ENCODE measurements around the gene KCNT2.
"Not testable (repeated sequence)": the region's sequence is repeated elsewhere in the genome, so short reads cannot be mapped to it uniquely, and the experiment has no call there.

The KCNT2 gene

DNA sequence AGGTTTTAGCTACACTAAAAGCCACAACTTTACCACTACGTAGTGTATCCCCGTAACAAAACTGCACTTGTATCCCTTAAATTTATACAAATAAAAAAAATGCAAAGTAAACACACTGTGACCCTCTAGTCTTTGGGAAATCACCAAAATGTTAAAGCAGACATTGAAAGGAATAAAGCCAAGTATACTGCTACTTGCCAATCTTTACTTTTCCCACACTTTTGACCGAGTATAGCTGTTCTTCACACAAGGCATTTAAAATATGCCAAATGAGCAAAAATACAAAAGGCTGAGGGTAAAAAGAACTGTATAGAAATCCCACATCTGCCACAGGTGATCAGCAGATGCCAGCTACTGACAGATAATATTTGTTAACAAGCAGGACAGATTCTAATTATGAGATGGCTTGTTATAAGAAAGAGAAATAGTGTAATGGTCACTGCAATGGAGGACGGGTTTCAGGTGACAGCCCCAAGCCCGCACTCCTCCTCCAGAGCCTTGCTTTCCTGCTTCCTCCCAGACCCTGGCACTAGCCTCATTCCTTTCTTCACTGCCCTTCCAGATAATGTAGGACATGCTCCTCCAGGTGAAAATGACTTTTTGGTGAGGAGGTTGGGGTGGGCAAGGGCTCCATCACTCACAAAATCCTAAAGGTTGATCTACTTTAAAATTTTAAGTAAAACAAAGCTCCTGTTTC is 18.1 kb downstream of the KCNT2 start:
- DNase-seq (ENCODE audit: low read depth in 3 of 3), result no peak

DNA sequence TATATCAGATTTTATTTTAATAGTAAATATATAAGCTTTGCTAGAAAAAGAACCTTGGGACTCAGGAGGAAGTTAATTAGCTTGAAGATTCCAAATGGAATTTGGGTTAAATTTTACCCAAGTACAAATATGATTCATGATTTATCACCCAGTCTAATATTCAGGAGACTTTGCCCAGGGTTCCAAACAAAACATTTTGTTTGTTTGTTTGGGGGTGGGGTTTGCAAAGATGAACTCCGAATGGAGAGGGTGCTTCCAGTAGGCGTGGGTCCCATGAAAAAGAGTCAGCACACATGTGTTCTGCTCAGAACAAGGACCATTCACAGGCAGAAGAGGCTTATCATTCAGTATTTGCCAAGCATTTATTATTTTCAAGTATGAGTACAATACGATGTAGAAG is 23.5 kb downstream of the KCNT2 start:
- DNase-seq (ENCODE audit: low read depth in 3 of 3), result no peak

DNA sequence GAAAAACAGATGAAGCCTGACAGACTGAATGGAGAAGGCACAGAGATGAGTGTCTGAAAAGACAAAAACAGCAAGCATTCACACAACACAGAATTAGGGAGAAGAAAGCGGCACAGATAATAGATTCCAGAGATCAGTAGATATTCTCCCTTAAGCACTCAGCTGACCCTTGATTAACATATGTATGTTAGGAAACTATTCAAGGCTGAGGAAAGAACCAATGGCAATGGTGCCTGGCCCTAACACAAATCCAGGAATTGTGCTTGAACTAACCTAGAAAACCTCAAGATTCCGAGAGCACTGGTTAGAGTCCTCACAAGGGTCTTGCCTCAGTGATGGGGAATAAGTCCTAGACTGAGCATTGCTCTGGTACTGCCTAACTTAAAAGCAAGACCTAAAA is 30.9 kb downstream of the KCNT2 start:
- DNase-seq (ENCODE audit: low read depth in 3 of 3), result no peak

DNA sequence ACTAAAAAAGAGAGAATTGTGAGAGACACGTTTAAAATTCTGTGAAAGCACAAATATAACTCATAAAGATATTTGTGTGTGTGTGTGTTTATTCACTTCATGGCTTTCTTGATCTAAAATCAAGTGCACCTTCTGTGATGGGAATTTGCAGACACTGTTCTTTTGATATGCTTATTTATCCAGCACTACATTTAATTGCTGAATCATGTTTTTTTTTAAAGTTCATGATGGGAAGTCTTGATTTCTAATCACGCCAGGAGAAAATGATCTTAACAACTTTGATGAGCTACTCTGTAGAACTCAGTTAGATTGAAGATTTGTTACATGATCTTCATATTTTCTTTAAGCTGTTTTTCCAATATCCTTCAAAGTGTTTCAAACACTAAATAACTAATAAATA is 35.0 kb downstream of the KCNT2 start:
- no peak for DNase-seq (ENCODE audit: low read depth in 3 of 3)

DNA sequence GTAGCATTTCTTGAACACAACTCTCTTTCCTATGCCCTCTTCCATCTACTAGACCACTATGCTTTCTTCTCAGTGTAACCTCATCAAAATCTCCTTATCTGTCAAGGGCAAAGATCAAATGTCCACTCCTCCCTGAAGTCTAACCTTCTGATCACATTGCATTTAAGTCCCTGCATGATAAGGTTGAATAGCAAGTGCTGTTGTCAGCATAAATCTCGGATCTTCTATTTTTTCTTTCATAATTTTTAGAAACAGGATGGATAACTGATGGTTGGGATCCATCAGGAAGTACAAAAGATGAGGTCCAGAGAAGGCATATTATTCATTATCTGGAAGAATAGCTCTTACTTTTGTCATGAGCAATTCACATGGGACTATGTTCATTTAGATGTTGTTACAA is 41.0 kb downstream of the KCNT2 start:
- no peak for DNase-seq (ENCODE audit: low read depth in 3 of 3)

DNA sequence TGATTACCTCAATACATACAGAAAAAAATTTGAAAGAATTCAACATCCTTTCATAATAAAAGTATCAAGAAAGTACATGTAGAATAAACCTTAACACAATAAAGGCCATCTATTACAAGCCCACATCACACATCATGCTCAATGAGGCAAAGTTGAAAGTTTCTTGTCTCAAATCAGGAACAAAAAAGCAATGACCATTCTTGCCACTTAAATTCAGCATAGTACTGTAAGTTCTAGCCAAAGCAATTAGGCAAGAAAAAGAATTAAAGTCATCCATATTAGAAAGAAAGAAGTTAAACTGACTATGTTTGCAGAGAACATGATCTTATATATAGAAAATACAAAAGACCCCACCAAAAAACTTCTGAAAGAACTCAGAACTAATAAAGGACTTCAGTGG is 44.5 kb downstream of the KCNT2 start:
- DNase-seq (ENCODE audit: low read depth in 3 of 3), result no peak

DNA sequence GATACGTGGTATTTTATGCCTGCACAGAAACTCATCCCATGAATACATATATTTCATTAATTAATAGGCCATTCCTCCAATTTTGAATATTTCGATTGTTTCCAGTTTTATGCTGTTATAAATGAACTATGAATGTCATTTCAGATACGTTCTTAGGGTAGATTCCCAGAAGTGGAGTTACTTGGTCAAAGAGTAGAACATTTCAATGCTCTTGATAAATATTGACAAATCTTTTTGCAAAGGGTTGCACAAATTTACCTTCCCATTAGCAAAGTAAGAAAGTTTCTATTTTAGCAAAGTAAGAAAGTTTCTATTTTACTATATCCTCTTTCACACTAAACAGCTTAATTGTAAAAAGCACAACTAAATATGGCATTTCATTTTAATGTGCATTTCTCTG is 48.9 kb downstream of the KCNT2 start:
- no peak for DNase-seq (ENCODE audit: low read depth in 3 of 3)

DNA sequence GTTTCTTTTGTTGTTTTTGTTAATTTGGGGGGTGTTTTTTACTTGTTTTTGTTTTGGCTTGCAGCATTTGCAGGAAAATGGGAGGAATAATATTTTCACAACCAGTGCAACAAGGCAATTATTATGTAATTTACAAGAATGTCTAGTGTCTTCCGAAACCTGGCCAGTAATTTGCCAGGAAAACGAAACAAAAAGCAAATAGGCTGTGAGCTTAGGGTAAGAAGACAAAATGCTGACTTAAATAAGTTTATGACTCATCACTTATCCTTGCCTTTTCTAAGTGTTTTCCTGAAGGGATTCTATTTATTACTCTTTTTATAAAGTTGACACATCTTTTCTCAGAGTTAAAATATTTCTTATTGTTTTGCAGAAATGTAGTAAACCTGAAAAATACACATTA is 49.8 kb downstream of the KCNT2 start:
- DNase-seq (ENCODE audit: low read depth in 3 of 3), result no peak

DNA sequence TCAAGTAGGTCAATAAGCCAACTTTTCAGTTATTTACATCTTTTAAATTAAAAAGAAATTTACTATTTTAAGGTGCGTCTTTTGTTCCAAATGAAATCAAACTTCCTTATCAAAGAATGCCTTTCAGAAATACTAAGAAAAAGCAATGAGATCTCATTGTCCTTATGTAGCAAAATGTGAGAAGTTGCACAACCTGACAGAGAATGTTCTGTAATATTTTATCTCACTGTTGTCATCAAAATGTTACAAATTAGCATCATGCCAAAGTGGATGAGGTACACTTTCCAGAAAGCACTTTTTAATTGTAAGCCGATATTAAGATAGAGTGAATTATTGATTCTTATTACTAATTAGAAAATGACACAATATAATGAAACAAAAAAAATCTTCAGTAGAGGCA is 50.4 kb downstream of the KCNT2 start:
- no peak for DNase-seq (ENCODE audit: low read depth in 3 of 3)

DNA sequence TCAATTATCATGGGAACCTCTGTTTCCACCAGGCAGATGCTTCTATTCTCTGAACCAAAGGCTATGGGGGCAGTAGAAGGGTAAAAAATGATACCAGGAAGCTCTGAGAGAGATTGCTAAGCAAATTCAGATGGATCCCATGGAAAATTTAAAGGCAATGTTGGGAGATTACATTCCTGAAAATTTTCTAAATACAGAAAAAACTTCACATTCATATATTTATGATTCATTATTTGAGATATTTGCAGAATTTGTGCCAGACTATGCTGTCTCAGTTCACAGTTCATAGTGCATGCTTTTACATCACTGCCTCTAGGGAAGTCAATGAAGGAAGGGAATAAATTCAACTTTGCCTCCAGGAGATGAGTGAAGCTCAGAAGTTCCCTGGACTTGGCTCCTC is 57.5 kb downstream of the KCNT2 start:
- no peak for DNase-seq (ENCODE audit: low read depth in 3 of 3)

DNA sequence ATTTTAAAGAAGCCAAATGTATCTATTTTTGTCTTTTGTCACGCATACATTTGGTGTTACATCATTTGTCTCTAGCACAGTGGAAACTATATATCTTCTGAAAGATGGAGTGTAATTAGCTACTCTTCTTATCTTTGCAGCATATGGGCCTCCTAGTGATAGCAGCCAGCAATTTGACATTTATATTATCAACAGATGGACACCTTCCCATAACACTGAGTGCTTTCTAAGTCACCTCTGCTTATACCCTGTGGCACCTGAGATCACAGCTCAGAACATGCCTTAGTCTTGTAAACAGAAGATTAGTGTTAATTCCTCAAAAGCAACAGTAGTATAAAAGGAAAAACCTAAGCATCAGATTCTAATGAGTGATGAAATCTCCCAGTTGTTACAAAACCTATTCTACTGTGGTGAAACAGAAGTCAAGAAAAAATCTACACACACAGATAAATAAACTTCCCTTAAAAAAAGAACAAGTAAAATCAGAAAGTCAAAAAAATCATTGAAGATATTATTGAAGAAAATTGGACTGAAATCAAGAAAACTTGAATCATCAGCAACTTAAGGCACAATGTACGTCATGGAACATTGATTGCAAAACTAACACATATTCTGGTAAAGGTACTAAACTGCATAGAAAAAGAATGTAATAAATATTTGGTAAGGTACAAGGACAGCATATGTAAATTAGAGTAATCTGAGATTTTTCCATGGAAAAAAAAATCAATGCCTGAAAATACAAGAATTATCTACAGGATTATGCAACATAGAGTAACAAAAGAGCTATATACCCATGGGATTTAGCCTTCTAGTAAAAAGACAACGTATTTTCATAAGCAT is 61.7 kb downstream of the KCNT2 start:
- no peak for DNase-seq (ENCODE audit: low read depth in 3 of 3)

DNA sequence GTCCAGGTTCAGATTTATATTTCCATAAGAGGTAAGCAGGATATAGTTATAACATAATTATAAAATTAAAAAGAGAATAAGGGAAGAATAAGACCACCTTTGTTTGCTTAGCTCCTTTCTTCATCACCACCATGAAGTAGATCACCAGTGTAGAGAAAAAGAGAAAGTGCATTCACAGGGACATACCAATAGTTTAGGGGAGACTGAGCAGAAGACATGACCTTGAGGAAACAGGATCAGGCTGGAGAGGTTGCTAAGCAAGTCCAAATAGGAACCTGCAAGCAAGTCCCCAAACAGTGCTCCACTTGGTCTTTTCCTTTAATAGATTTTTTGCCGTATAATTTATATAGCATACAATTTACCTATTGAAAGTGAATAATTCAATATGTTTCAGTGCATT is 63.0 kb downstream of the KCNT2 start:
- DNase-seq (ENCODE audit: low read depth in 3 of 3), result no peak

DNA sequence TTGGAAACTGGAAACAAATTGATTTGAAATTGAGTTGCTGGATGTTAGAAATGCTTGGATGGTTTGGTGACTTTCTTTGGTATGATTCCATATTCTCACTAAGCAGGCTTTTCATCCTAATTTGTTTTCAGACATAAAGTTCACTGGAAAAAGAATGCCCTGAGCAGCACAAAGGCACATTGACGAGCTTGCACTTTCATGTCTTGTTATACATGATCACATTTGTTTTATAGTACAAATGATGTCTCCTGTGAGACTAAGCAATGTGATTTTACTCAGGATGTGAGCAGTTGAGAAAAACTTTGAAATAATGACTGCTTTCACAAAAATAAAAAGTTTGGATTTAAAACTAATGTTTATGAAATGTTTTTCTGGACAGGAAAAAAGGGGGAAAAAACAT is 63.6 kb downstream of the KCNT2 start:
- DNase-seq (ENCODE audit: low read depth in 3 of 3), result no peak

DNA sequence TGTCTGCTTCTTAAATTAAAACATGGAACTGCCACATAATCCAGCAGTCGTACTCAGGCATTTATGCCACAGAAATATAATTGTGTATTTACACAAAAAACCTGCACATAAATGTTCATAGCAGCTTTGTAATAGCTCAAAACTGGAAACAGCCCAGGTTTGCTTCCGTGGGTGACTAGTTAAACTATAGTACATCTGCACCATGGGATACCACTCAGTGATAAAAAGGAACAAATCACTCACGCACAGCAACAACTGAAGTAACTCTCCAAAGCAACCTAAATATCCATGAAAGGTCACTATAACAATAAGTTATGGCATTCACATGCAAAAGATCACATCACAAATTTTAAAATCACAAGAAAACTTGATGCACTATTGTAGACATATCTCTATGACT is 64.4 kb downstream of the KCNT2 start:
- no peak for DNase-seq (ENCODE audit: low read depth in 3 of 3)

DNA sequence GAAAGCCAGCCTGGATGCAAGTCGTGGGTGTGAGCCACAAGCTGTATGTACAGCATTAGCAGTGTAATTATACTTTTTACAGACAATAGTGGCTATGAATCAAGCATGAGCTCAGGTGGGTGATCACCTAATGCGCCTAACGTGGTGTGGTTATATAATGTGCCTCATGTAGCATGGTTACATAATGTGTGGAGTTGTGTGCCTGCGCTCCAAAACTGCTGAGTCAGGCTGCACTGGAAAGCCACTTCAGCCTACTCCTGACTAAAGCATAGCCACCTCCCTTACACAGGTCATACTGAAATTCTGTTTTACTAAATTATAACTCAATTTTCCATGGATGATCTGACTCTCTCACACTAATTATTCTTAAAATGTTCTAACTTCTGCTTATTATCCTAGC is 69.8 kb downstream of the KCNT2 start:
- no peak for DNase-seq (ENCODE audit: low read depth in 3 of 3)

DNA sequence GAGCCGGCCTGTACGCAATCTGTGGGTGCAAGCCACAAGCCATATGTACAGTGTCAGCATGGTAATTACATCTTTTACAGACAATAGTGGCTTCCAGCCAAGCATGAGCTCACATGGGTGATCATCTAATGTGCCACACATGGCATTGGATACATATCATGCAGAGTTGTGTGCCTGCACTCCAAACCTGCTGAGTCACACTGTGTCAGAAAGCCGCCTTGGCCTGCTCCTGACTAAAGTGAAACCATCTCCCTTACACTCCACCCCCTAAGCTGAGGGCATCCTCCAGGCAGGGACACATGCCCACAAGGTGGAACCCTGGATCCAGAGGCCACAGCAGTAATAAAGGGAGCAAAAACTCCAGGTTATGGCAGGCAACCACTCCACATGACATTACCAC is 72.5 kb downstream of the KCNT2 start:
- DNase-seq (ENCODE audit: low read depth in 3 of 3), result no peak

DNA sequence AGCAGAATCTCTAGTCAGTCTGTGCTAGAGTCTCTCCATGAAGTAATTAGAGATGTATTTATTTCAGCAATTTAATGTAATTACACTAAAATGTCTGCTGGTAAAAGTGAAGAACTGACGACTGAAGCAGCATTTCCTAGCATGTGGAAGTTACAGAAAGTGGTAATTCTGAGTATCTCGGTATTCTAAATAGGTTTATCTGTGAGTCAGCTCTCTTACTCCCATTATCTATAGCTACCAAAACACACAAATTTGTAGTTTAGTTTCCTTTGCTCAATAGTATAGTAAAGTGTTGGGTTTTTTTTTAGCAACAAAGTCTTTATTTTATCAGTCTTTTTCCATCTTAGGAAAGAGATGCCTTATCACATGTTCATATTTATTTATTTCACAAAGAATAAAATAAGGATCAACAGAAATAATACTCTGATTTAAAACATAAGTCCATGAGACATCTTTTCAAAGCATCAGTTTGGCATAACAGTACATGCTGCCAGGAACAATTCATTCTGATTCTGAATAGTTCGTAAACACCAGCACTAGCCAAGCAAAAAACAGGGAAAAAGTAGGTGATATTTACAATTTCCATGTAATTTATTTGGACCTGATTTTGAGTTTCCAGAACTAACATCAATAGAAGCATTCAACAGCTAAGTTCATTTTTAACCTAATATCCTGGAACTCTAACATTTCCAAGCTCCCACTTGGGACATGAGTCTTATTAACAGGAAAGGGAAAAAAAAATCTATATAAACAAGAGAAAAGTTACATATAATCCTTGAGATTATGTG is 76.3 kb downstream of the KCNT2 start:
- DNase-seq (ENCODE audit: low read depth in 3 of 3), result no peak

DNA sequence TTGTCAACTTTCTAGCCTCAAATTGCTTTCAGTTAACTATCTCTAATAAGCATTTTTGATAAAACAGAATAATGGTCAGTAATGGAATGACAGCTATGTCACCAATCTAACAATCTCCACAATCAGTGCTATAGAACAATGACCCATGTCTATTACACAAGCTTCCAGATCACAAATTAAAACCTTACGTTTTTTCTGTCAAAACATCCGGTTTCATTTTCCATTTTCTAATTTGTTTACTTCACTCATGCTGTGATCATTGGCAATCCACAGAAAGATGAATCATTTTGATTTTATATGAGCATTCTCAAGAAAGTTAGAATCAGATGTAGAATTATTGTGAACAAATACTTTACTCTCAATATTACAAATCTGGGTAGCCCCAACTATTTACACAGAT is 80.3 kb downstream of the KCNT2 start:
- DNase-seq (ENCODE audit: low read depth in 3 of 3), result no peak

DNA sequence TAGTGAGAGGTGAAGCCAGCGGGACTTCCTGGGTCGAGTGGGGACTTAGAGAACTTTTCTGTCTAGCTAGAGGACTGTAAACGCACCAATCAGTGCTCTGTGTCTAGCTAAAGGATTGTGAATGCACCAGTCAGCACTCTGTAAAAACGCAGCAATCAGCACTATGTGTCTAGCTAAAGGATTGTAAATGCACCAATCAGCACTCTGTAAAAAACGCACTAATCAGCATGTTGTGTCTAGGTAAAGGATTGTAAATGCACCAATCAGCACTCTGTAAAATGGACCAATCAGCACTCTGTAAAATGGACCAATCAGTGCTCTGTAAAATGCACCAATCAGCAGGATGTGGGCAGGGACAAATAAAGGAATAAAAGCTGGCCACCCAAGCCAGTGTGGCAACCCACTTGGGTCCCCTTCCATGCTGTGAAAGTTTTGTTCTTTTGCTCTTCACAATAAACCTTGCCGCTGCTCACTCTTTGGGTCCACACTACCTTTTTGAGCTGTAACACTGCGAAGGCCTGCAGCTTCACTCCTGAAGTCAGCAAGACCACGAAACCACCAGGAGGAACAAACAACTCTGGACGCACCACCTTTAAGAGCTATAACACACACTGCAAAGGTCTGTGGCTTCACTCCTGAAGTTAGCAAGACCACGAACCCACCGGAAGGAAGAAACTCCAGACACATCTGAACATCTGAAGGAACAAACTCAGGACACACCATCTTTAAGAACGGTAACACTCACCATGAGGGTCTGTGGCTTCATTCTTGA is 85.5 kb downstream of the KCNT2 start:
- DNase-seq (ENCODE audit: low read depth in 3 of 3), result not testable (repeated sequence)

DNA sequence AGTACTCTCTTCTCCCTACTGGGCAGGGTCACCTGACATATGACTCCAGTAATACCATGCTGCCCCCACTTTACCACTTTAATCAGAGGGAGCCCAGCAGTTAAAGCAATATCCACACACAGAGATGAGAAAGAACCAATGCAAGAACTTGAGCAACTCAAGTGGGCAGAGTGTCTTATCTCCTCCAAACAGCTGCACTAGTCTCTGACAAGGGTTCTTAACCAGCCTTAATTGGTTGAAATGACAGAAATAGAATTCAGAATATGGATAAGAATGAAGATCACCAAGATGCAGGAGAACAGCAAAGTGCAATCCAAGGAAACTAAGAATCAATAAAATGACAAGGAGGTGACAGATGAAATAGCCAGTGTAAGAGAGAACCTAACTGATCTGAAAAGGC is 91.0 kb downstream of the KCNT2 start:
- no peak for DNase-seq (ENCODE audit: low read depth in 3 of 3)

DNA sequence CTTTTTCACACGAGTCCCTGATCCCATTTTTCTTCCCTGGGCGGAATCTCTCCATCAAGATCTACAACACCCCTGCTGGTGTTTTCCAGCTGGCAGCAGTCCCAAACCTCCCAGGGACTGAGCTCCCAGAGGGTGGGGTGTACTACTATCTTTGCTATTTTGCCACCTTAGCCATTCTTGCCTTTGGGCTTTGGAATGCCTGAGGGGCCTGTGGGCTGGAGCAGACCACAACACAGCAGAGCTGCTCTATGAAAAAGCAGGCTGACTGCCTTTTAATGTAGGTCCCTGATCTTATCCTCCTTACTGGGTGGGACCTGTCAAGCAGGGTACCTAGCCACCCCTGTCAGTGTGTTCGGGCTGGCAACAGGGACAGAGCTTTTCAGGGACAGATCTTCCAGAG is 91.9 kb downstream of the KCNT2 start:
- no peak for DNase-seq (ENCODE audit: low read depth in 3 of 3)

DNA sequence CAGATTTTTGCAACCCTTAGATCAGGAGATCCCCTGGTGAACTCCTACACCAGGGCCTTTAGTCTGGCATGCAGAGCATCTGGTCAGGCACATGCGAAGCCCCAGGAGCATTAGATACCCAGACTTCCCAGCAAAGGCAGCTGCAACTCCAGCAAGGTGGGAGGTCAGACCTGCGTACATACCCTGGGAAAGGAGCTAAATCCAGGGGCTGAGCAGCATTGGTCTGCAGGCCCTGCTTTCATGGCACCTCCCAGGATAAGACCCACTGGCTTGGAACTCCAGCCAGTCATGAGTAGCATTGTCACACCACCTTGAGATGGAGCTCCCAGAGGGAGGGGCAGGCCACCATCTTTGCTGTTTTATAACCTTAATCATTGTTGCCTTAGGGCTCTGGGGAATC is 92.3 kb downstream of the KCNT2 start:
- no peak for DNase-seq (ENCODE audit: low read depth in 3 of 3)
